ENCODE measurements around the gene NUDT3. TPM values are rescaled to one million over a fixed set of nuclear protein-coding genes. Genes with fewer than 3 reads are reported as not detected.
"Not testable (repeated sequence)": the region's sequence is repeated elsewhere in the genome, so short reads cannot be mapped to it uniquely, and the experiment has no call there.

Gene NUDT3
- polyA plus RNA-seq, 1 of the 3 experiments (the other 2 are of a cell fraction), result 11.9 TPM

- H3K4me3 ChIP-seq (ENCODE audit: low read depth in 2 of 2, low read length in 1 of 2); H3K9me3 ChIP-seq; H3K9ac ChIP-seq; H3K4me2 ChIP-seq; H2AFZ ChIP-seq (ENCODE audit: low read depth); H3K36me3 ChIP-seq (replicated peaks in 1 of 2; ENCODE audit: control insufficient read depth in 1 of 2, insufficient read depth in 2 of 2, low read length in 1 of 2); H3K9me2 ChIP-seq; H3K4me1 ChIP-seq (ENCODE audit: control insufficient read depth in 1 of 2, insufficient read depth in 2 of 2, low read depth in 1 of 2, low read length in 1 of 2); H3K27me3 ChIP-seq (ENCODE audit: insufficient read depth); POLR2A ChIA-PET; DNase-seq: not testable (repeated sequence)
- CTCF ChIA-PET, result interaction anchor here (1.3 kb wide), 1 partner anchor 17 kb away, joined by 3 read pairs; no protein-coding TSS in a partner anchor
- Histone ChIP-seq H4K20me1 (ENCODE audit: insufficient read depth) (peaks cover 77% of the 10 kb centered on the region), H3K27ac (ENCODE audit: low read depth in 2 of 2, low read length in 1 of 2) (peak overlapping the region in 1 of 2 experiments; percentile 41; a peak in 1 of 4 replicates), H3F3A (replicated peaks; ENCODE audit: insufficient read depth) (peaks cover 11% of the 10 kb centered on the region), H3K79me2 (ENCODE audit: insufficient read depth) (peaks cover 85% of the 10 kb centered on the region)
- TF ChIP-seq FOSL2 (IDR thresholded peaks at IDR 0.05; ENCODE audit: borderline replicate concordance, low read depth), result peak; percentile 51; the same call in 1 of the 2 replicates
- 76% methylated on average over 9 of the region's 9 CpGs for WGBS (ENCODE audit: low lambda C conversion rate)
These were observed 26.5 kb downstream of the NUDT3 start for GRCh38 chr6:34365781-34366638.

DNA sequence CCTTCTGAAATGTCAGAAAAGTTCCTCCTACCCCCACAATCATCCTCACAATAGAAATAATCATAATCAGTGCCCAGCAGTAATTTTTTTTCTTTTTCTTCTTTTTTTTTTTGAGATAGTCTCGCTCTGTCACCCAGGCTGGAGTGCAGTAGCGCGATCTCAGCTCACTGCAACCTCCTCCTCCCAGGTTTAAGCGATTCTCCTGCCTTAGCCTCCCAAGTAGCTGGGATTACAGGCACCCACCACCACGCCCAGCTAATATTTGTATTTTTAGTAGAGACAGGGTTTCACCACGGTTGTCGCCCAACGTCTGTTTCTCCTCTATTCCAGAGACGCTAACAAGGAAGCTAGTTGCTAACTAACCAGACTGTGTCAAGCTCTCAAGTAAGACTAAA lies 28.8 kb downstream of the NUDT3 start:
- CTCF ChIA-PET, result interaction anchor here (1.5 kb wide), 1 partner anchor 200 kb away, joined by 3 read pairs; no protein-coding TSS in a partner anchor
- not testable (repeated sequence) for H3K27ac ChIP-seq (ENCODE audit: low read depth in 2 of 2, low read length in 1 of 2); H3K9me2 ChIP-seq; DNase-seq; H3K36me3 ChIP-seq (replicated peaks in 1 of 2; ENCODE audit: control insufficient read depth in 1 of 2, insufficient read depth in 2 of 2, low read length in 1 of 2); H3K4me2 ChIP-seq; H3K9ac ChIP-seq; H3K9me3 ChIP-seq; H3K27me3 ChIP-seq (ENCODE audit: insufficient read depth); H3K4me3 ChIP-seq (ENCODE audit: low read depth in 2 of 2, low read length in 1 of 2); H2AFZ ChIP-seq (ENCODE audit: low read depth)
- H3K79me2 ChIP-seq (ENCODE audit: insufficient read depth), result peaks cover 85% of the 10 kb centered on the region
- H4K20me1 ChIP-seq (ENCODE audit: insufficient read depth), result peaks cover 82% of the 10 kb centered on the region
- H3F3A ChIP-seq (replicated peaks; ENCODE audit: insufficient read depth), result peaks cover 26% of the 10 kb centered on the region
- WGBS (ENCODE audit: low lambda C conversion rate), result 95% methylated on average over 9 of the region's 9 CpGs
- POLR2A ChIA-PET, result interaction anchor here (0.5 kb wide), 1 partner anchor 12 kb away, joined by 3 read pairs; no protein-coding TSS in a partner anchor
- H3K4me1 ChIP-seq (ENCODE audit: control insufficient read depth in 1 of 2, insufficient read depth in 2 of 2, low read depth in 1 of 2, low read length in 1 of 2), result peaks cover 0 to 18% of the 10 kb centered on the region in 2 experiments; a peak in 1 of 4 replicates

- Histone ChIP-seq H3F3A (replicated peaks; ENCODE audit: insufficient read depth) (peaks cover 22% of the 10 kb centered on the region), H3K4me1 (ENCODE audit: control insufficient read depth in 1 of 2, insufficient read depth in 2 of 2, low read depth in 1 of 2, low read length in 1 of 2) (peaks cover 0 to 24% of the 10 kb centered on the region in 2 experiments; a peak in 1 of 4 replicates), H4K20me1 (ENCODE audit: insufficient read depth) (peaks cover 82% of the 10 kb centered on the region), H3K79me2 (ENCODE audit: insufficient read depth) (peaks cover 85% of the 10 kb centered on the region), H3K4me3 (ENCODE audit: low read depth in 2 of 2, low read length in 1 of 2) (no peak overlapping the region), H3K9ac (no peak overlapping the region), H3K9me3 (no peaks in the 10 kb centered on the region), H3K27me3 (ENCODE audit: insufficient read depth) (no peaks in the 10 kb centered on the region), H2AFZ (ENCODE audit: low read depth) (no peak overlapping the region), H3K36me3 (replicated peaks in 1 of 2; ENCODE audit: control insufficient read depth in 1 of 2, insufficient read depth in 2 of 2, low read length in 1 of 2) (no peaks in the 10 kb centered on the region), H3K27ac (ENCODE audit: low read depth in 2 of 2, low read length in 1 of 2) (no peak overlapping the region), H3K4me2 (no peak overlapping the region), H3K9me2 (no peaks in the 10 kb centered on the region)
- CTCF ChIA-PET, result interaction anchor here (1.5 kb wide), 1 partner anchor 200 kb away, joined by 3 read pairs; no protein-coding TSS in a partner anchor
- 94% methylated on average over 7 of the region's 7 CpGs for WGBS (ENCODE audit: low lambda C conversion rate)
- TF ChIP-seq, protein P1, sequence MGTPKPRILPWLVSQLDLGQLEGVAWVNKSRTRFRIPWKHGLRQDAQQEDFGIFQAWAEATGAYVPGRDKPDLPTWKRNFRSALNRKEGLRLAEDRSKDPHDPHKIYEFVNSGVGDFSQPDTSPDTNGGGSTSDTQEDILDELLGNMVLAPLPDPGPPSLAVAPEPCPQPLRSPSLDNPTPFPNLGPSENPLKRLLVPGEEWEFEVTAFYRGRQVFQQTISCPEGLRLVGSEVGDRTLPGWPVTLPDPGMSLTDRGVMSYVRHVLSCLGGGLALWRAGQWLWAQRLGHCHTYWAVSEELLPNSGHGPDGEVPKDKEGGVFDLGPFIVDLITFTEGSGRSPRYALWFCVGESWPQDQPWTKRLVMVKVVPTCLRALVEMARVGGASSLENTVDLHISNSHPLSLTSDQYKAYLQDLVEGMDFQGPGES (IDR thresholded peaks at IDR 0.05; ENCODE audit: low read depth, low read length), result no peak
- DNase-seq, result no peak
- POLR2A ChIA-PET, result no interaction called here
These were observed 29.4 kb downstream of the NUDT3 start for GRCh38 chr6:34362909-34363680.
